Measurements from ENCODE around the gene SMCO2. TPM values are rescaled to one million over a fixed set of nuclear protein-coding genes. Genes with fewer than 3 reads are reported as not detected.
A peak's percentile ranks its signal among the peaks of the same experiment; 100 is the strongest.

Gene SMCO2
- total and polyA plus RNA-seq, 4 experiments from 2014 or later, result not detected

DNA sequence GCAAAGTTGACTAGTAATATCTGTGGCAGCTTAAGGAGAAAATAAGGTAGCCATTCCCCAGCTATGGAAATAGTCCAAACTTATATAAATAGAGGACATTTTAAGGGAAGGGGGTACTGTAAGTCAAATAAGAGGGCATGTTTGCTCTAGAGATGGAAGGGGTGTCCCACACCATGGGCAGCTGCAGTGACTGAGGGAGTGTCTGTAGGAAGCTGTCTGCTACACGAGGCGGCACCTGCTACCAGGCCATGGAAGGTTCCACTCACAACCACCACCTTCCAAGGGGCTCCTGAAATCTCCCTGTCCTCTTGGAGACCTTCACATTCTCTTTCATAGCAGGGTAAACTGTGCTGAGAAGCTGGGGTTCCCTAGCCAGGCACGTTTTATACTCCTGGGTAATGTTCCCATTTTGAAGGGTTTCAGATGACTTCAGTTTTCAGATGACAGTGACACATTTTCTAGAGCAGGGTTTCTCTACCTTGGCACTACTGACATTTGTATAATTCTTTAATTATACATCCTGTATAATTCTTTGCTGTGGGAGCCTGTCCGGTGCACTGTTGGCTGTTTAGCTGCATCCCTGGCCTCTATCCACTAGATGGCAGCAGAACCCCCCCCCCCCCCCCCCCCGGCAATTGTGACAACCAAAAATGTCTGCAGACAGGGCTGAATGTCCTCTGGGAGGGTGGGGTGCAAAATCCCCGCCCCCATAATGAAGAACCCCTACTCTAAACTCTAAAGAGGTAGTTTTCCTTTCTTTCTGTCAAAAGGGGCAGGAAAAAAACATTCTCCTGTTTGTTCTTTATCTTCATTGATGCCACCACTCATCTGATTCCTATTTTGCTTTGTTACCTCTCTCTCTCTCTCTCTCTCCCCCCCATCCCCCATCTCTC, 11.6 kb upstream of the SMCO2 start:
- H3K9me3 Mint-ChIP-seq, result peaks cover 0 to 2% (median 0%) of the 10 kb centered on the region in 8 donors
- no peaks in the 10 kb centered on the region for H3K36me3 ChIP-seq (ENCODE audit: insufficient read depth, low read length)
- peak overlapping the region in 1 of 7 donors; percentile 54 for H3K27ac Mint-ChIP-seq
- H3K27ac ChIP-seq (ENCODE audit: low read depth, low read length), result no peak overlapping the region
- H3K4me3 Mint-ChIP-seq, result no peak overlapping the region
- ChIA-PET POLR2A (ENCODE audit: partially characterized antibody) (no interaction called here), CTCF (ENCODE audit: partially characterized antibody) (interaction anchor here (0.8 to 5.5 kb wide), 25 partner anchors 8 to 271 kb away, joined by 3 to 65 read pairs (median 3); partner anchors contain the start of gene PPFIBP1)
- H3K36me3 Mint-ChIP-seq, result no peaks in the 10 kb centered on the region
- intact Hi-C loops (cut with micrococcal nuclease), result loop anchor here (1.0 kb wide), 3 partner anchors 89 to 268 kb away; partner anchors contain the start of gene PPFIBP1
- DNase-seq, result peak in 4 of 5 donors; percentile 11 to 18 (median 13)
- no peaks in the 10 kb centered on the region for H3K9me3 ChIP-seq (ENCODE audit: control insufficient read depth in 1 of 2, low read length in 2 of 2)
- no peaks in the 10 kb centered on the region for H3K27me3 ChIP-seq (ENCODE audit: insufficient read depth, low read length)
- peaks cover 8 to 15% of the 10 kb centered on the region in 2 donors for H3K27me3 Mint-ChIP-seq
- H3K4me1 ChIP-seq (ENCODE audit: insufficient read depth, low read length), result no peaks in the 10 kb centered on the region
- H3K4me1 Mint-ChIP-seq, result peaks cover 2 to 13% (median 6%) of the 10 kb centered on the region in 4 donors
- no peak overlapping the region for H3K4me3 ChIP-seq (ENCODE audit: low read length in 2 of 2)

DNA sequence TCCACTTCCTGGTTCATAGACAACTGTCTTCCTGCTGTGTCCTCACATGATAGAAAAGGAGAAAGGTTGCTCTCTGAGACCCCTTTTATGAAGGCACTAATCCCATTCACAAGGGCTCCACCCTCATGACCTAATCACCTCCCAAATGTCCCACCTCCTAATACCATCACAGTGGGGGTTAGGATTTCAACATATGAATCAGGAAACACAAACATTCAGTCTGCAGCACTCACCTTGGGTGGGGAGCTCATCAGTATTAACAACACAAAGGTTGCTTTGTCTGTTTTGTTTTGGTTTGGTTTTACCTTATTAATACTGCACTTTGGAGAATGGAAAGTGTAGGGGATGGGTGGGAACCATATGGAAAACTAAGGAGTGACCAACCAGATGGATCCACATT, 10.5 kb upstream of the SMCO2 start:
- Histone ChIP-seq H3K4me3 (ENCODE audit: low read length in 2 of 2) (no peak overlapping the region), H3K36me3 (ENCODE audit: insufficient read depth, low read length) (no peaks in the 10 kb centered on the region), H3K4me1 (ENCODE audit: insufficient read depth, low read length) (no peaks in the 10 kb centered on the region), H3K27ac (ENCODE audit: low read depth, low read length) (no peak overlapping the region), H3K27me3 (ENCODE audit: insufficient read depth, low read length) (no peaks in the 10 kb centered on the region), H3K9me3 (ENCODE audit: control insufficient read depth in 1 of 2, low read length in 2 of 2) (no peaks in the 10 kb centered on the region)
- Mint-ChIP-seq H3K36me3 (no peaks in the 10 kb centered on the region), H3K4me3 (no peak overlapping the region), H3K27me3 (peaks cover 8 to 15% of the 10 kb centered on the region in 2 donors), H3K4me1 (peaks cover 0 to 10% (median 5%) of the 10 kb centered on the region in 4 donors), H3K9me3 (peaks cover 0 to 2% (median 0%) of the 10 kb centered on the region in 8 donors), H3K27ac (no peak overlapping the region)
- intact Hi-C loops (cut with micrococcal nuclease), result no loop called here
- CTCF ChIA-PET (ENCODE audit: partially characterized antibody), result interaction anchor here (1.5 to 5.5 kb wide), 4 partner anchors 11 to 385 kb away, joined by 3 to 65 read pairs (median 18); no protein-coding TSS in a partner anchor
- DNase-seq, result no peak
- POLR2A ChIA-PET (ENCODE audit: partially characterized antibody), result no interaction called here

DNA sequence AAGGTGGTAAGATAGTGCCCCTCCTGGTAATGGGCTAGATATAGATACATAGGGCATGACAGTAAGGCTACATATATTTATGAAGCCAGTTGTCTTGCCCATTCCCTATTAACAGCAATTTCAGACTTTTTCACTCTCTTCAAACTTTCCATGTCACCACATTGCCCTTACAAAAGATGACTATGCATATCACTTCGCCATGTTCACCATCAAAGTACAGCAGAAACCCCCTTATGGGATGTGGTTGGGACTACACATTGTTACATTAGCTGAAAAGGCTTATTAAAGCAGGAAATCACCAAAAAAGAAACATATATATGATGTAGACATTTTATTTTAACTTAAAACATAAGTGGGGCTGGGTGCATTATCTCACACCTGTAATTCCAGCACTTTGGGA, 9.8 kb upstream of the SMCO2 start:
- DNase-seq, result no peak
- no peak overlapping the region for H3K27ac Mint-ChIP-seq

DNA sequence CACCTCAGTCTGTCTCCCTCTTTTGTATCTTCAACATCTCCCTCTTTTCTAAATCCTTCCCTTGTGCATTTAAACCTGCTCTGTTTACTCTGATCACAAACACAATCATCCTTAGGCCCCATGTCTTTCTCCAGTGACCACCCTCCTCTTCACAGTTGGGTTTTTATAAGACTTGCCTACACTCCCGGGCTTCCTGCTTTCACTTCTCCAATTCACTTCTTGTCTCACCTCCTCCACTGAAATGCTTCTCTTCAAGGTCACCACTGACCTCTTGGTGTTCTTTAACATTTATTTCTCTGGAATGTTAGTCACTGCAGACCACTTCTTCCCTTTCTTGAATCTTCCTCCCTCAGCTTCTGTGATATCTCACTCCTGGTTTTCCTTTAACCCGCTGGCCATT, 8.7 kb upstream of the SMCO2 start:
- Mint-ChIP-seq H3K36me3 (no peaks in the 10 kb centered on the region), H3K27ac (no peak overlapping the region), H3K27me3 (peaks cover 8 to 10% of the 10 kb centered on the region in 2 donors), H3K4me1 (peaks cover 0 to 6% (median 3%) of the 10 kb centered on the region in 4 donors), H3K4me3 (no peak overlapping the region), H3K9me3 (no peaks in the 10 kb centered on the region)
- Histone ChIP-seq H3K4me3 (ENCODE audit: low read length in 2 of 2) (no peak overlapping the region), H3K9me3 (ENCODE audit: control insufficient read depth in 1 of 2, low read length in 2 of 2) (no peaks in the 10 kb centered on the region), H3K4me1 (ENCODE audit: insufficient read depth, low read length) (no peaks in the 10 kb centered on the region), H3K27me3 (ENCODE audit: insufficient read depth, low read length) (no peaks in the 10 kb centered on the region), H3K27ac (ENCODE audit: low read depth, low read length) (no peak overlapping the region), H3K36me3 (ENCODE audit: insufficient read depth, low read length) (no peaks in the 10 kb centered on the region)
- CTCF ChIA-PET (ENCODE audit: partially characterized antibody), result interaction anchor here (1.1 to 2.9 kb wide), 3 partner anchors 215 to 269 kb away, joined by 4 to 12 read pairs (median 8); no protein-coding TSS in a partner anchor
- POLR2A ChIA-PET (ENCODE audit: partially characterized antibody), result no interaction called here
- intact Hi-C loops (cut with micrococcal nuclease), result no loop called here
- no peak for DNase-seq

More for the DNA sequence above, 9.8 kb upstream of the SMCO2 start:
- intact Hi-C loops (cut with micrococcal nuclease), result no loop called here
- ChIA-PET CTCF (ENCODE audit: partially characterized antibody) (interaction anchor here (1.0 to 5.5 kb wide), 7 partner anchors 12 to 385 kb away, joined by 3 to 65 read pairs (median 8); no protein-coding TSS in a partner anchor), POLR2A (ENCODE audit: partially characterized antibody) (no interaction called here)
- Histone ChIP-seq H3K36me3 (ENCODE audit: insufficient read depth, low read length) (no peaks in the 10 kb centered on the region), H3K4me1 (ENCODE audit: insufficient read depth, low read length) (no peaks in the 10 kb centered on the region), H3K27ac (ENCODE audit: low read depth, low read length) (no peak overlapping the region), H3K9me3 (ENCODE audit: control insufficient read depth in 1 of 2, low read length in 2 of 2) (no peaks in the 10 kb centered on the region), H3K4me3 (ENCODE audit: low read length in 2 of 2) (no peak overlapping the region), H3K27me3 (ENCODE audit: insufficient read depth, low read length) (no peaks in the 10 kb centered on the region)
- no peaks in the 10 kb centered on the region for H3K9me3 Mint-ChIP-seq
- no peaks in the 10 kb centered on the region for H3K36me3 Mint-ChIP-seq
- peaks cover 0 to 6% (median 4%) of the 10 kb centered on the region in 4 donors for H3K4me1 Mint-ChIP-seq
- no peak overlapping the region for H3K4me3 Mint-ChIP-seq
- peaks cover 8 to 13% of the 10 kb centered on the region in 2 donors for H3K27me3 Mint-ChIP-seq

DNA sequence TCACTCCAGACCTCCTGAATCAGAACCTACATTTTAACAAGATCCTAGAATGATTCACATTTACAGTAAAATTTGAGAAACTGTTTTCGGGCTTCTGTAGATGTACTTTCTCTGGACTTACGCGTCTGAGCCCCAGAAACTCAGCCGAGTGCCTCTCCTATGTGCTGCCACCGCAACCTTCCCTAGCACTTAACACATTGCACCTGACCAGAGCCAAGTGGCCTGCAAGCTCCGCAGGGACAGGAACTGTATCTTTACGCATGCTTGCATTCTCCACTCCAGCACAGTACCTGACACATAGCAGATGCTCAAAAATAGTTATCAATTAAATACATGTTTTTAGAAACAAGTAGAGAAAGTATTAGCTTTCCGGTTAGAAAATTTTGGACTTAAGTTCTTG, 1.2 kb downstream of the SMCO2 start:
- ChIA-PET POLR2A (ENCODE audit: partially characterized antibody) (no interaction called here), CTCF (ENCODE audit: partially characterized antibody) (interaction anchor here (0.8 kb wide), 1 partner anchor 14 kb away, joined by 3 read pairs; no protein-coding TSS in a partner anchor)
- DNase-seq, result no peak
- no peak overlapping the region for H3K4me3 Mint-ChIP-seq
- no peaks in the 10 kb centered on the region for H3K4me1 ChIP-seq (ENCODE audit: insufficient read depth, low read length)
- H3K27ac Mint-ChIP-seq, result no peak overlapping the region
- H3K9me3 Mint-ChIP-seq, result peaks cover 0 to 18% (median 8%) of the 10 kb centered on the region in 8 donors
- H3K9me3 ChIP-seq (ENCODE audit: control insufficient read depth in 1 of 2, low read length in 2 of 2), result no peaks in the 10 kb centered on the region
- intact Hi-C loops (cut with micrococcal nuclease), result no loop called here
- H3K4me3 ChIP-seq (ENCODE audit: low read length in 2 of 2), result no peak overlapping the region
- no peaks in the 10 kb centered on the region for H3K36me3 Mint-ChIP-seq
- H3K27me3 ChIP-seq (ENCODE audit: insufficient read depth, low read length), result no peaks in the 10 kb centered on the region
- peaks cover 1 to 5% of the 10 kb centered on the region in 2 donors for H3K27me3 Mint-ChIP-seq
- no peaks in the 10 kb centered on the region for H3K36me3 ChIP-seq (ENCODE audit: insufficient read depth, low read length)
- no peaks in the 10 kb centered on the region for H3K4me1 Mint-ChIP-seq
- H3K27ac ChIP-seq (ENCODE audit: low read depth, low read length), result no peak overlapping the region

DNA sequence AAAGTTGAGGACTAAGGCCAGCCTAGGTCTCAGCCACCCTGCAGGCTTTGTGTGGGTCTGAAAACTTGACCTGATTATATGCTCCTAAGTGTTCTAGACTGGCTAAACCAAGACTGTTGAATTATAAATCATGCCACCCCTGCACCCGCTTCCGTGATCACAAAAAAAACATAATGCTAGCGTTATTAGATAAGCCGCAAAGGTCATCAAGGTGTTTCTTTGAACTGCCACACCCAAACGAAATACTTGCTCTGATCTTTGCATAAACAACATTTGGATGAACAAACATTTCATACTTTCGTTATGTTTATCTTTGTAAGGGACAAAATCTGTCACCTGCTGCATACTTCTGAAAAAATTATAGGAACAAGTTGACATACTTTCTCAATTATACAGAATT, 2.5 kb downstream of the SMCO2 start:
- Mint-ChIP-seq H3K27ac (no peak overlapping the region), H3K27me3 (peaks cover 1 to 7% of the 10 kb centered on the region in 2 donors), H3K4me1 (no peaks in the 10 kb centered on the region), H3K9me3 (peaks cover 0 to 18% (median 8%) of the 10 kb centered on the region in 8 donors), H3K4me3 (no peak overlapping the region), H3K36me3 (no peaks in the 10 kb centered on the region)
- ChIA-PET POLR2A (ENCODE audit: partially characterized antibody) (no interaction called here), CTCF (ENCODE audit: partially characterized antibody) (no interaction called here)
- no peaks in the 10 kb centered on the region for H3K36me3 ChIP-seq (ENCODE audit: insufficient read depth, low read length)
- no peaks in the 10 kb centered on the region for H3K4me1 ChIP-seq (ENCODE audit: insufficient read depth, low read length)
- intact Hi-C loops (cut with micrococcal nuclease), result no loop called here
- H3K27ac ChIP-seq (ENCODE audit: low read depth, low read length), result no peak overlapping the region
- no peaks in the 10 kb centered on the region for H3K27me3 ChIP-seq (ENCODE audit: insufficient read depth, low read length)
- H3K9me3 ChIP-seq (ENCODE audit: control insufficient read depth in 1 of 2, low read length in 2 of 2), result no peaks in the 10 kb centered on the region
- no peak overlapping the region for H3K4me3 ChIP-seq (ENCODE audit: low read length in 2 of 2)
- DNase-seq, result no peak

DNA sequence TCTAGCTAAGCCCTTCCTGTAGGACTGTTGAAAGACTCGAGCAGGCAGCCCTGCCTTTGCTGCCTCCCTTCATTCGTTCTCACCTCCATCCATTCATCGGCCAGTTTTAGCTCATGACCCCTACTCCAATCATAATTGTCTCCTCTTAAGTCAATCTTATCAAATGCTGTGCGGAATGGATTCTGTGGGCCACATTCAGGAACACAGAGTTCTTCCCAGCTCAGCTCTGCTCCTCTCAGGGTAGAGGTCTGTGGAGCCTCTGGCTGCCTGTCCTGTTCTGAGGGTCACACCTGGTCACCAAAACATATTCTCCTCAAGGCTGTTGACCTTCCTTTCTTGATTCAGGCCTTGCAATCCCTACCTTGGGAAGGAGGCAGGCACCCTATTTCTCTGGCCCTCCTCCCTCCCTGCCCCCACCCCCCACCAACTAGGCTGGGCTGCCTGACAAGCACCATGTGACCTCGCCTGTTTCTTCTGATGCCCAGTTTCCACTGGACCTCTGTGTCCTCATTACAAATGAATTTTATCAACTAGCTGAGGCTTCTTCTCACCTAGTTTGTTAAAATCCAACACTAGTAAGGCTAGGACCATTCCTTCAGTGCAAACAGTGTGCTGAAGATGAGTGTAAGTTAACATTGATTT, 3.5 kb downstream of the SMCO2 start:
- POLR2A ChIA-PET (ENCODE audit: partially characterized antibody), result no interaction called here
- H3K9me3 ChIP-seq (ENCODE audit: control insufficient read depth in 1 of 2, low read length in 2 of 2), result no peaks in the 10 kb centered on the region

More for the DNA sequence above, 3.5 kb downstream of the SMCO2 start:
- H3K4me1 Mint-ChIP-seq, result no peaks in the 10 kb centered on the region
- H3K27ac Mint-ChIP-seq, result no peak overlapping the region
- H3K36me3 Mint-ChIP-seq, result no peaks in the 10 kb centered on the region
- no peaks in the 10 kb centered on the region for H3K36me3 ChIP-seq (ENCODE audit: insufficient read depth, low read length)
- peaks cover 0 to 18% (median 8%) of the 10 kb centered on the region in 8 donors for H3K9me3 Mint-ChIP-seq
- no peaks in the 10 kb centered on the region for H3K4me1 ChIP-seq (ENCODE audit: insufficient read depth, low read length)
- DNase-seq, result no peak
- peaks cover 1 to 9% of the 10 kb centered on the region in 2 donors for H3K27me3 Mint-ChIP-seq
- H3K27me3 ChIP-seq (ENCODE audit: insufficient read depth, low read length), result no peaks in the 10 kb centered on the region
- intact Hi-C loops (cut with micrococcal nuclease), result no loop called here
- no peak overlapping the region for H3K4me3 ChIP-seq (ENCODE audit: low read length in 2 of 2)
- H3K27ac ChIP-seq (ENCODE audit: low read depth, low read length), result no peak overlapping the region
- H3K4me3 Mint-ChIP-seq, result no peak overlapping the region
- CTCF ChIA-PET (ENCODE audit: partially characterized antibody), result no interaction called here

Data from CD4-positive, alpha-beta memory T cell (primary cell).